IMR-90 (cell line): Measurements from ENCODE around the gene CERS6.

Source experiments
- CEBPB ChIP-seq: IDR thresholded peaks from 2 replicates; pipeline ENCODE4 v1.6.1; 2012; ENCODE audit warnings: low read depth, low read length, improper control_type of control experiment
- MXI1 ChIP-seq: IDR thresholded peaks from 2 replicates; pipeline ENCODE4 v1.6.1; 2012; ENCODE audit warnings: low read depth, mild to moderate bottlenecking, low read length, moderate library complexity, borderline replicate concordance
- POLR2A ChIP-seq: IDR thresholded peaks from 2 replicates; pipeline ENCODE4 v1.6.1; 2012; ENCODE audit warnings: mild to moderate bottlenecking, low read depth, low read length
- TF ChIP-seq, protein P1 (sequence below): conservative IDR thresholded peaks from 2 replicates; pipeline ENCODE4 v1.5.1; 2012; ENCODE audit warnings: mild to moderate bottlenecking, low read depth, low read length, improper control_type of control experiment
- TF ChIP-seq, protein P2 (sequence below): fragments of 150-350 bp; IDR thresholded peaks from 2 replicates; pipeline ENCODE4 v1.6.1; 2016; ENCODE audit warnings: low read depth, mild to moderate bottlenecking, low read length, moderate library complexity, borderline replicate concordance
- TF ChIP-seq, protein P3 (sequence below): fragments of 150-350 bp; IDR thresholded peaks from 2 replicates; pipeline ENCODE4 v1.6.1; 2017; ENCODE audit warnings: mild to moderate bottlenecking, antibody characterized with exemption, low read length, low read depth

DNA sequence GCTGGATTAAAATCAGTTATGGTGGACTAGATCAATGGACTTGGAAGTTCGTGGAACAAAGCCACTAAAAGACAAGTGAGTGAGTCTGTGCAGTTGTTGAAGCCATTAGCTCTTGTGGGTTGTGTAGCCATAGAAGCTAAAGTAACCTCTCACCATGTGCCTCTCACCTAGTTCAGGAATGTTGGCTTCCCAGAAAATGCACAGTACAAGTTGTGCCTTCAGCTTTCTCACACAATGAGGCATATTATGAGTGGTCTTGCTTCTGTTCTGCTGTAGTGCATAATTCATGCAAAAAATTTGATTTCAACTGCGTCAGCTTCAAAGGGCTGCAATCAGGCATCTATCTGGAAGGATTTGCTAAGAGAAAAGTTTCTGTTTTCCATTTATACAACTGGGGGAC lies 26.2 kb downstream of the CERS6 start:
- TF ChIP-seq, protein P1, sequence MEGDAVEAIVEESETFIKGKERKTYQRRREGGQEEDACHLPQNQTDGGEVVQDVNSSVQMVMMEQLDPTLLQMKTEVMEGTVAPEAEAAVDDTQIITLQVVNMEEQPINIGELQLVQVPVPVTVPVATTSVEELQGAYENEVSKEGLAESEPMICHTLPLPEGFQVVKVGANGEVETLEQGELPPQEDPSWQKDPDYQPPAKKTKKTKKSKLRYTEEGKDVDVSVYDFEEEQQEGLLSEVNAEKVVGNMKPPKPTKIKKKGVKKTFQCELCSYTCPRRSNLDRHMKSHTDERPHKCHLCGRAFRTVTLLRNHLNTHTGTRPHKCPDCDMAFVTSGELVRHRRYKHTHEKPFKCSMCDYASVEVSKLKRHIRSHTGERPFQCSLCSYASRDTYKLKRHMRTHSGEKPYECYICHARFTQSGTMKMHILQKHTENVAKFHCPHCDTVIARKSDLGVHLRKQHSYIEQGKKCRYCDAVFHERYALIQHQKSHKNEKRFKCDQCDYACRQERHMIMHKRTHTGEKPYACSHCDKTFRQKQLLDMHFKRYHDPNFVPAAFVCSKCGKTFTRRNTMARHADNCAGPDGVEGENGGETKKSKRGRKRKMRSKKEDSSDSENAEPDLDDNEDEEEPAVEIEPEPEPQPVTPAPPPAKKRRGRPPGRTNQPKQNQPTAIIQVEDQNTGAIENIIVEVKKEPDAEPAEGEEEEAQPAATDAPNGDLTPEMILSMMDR = no peak
- no peak for TF ChIP-seq MXI1
- TF ChIP-seq CEBPB = no peak
- TF ChIP-seq, protein P2, sequence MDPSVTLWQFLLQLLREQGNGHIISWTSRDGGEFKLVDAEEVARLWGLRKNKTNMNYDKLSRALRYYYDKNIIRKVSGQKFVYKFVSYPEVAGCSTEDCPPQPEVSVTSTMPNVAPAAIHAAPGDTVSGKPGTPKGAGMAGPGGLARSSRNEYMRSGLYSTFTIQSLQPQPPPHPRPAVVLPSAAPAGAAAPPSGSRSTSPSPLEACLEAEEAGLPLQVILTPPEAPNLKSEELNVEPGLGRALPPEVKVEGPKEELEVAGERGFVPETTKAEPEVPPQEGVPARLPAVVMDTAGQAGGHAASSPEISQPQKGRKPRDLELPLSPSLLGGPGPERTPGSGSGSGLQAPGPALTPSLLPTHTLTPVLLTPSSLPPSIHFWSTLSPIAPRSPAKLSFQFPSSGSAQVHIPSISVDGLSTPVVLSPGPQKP = no peak
- TF ChIP-seq, protein P3, sequence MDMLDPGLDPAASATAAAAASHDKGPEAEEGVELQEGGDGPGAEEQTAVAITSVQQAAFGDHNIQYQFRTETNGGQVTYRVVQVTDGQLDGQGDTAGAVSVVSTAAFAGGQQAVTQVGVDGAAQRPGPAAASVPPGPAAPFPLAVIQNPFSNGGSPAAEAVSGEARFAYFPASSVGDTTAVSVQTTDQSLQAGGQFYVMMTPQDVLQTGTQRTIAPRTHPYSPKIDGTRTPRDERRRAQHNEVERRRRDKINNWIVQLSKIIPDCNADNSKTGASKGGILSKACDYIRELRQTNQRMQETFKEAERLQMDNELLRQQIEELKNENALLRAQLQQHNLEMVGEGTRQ = no peak
- no peak for TF ChIP-seq POLR2A
